IPS-15b (cell line): ENCODE results near the gene NEK11.
"Not testable (repeated sequence)": the region's sequence is repeated elsewhere in the genome, so short reads cannot be mapped to it uniquely, and the experiment has no call there.

ENCODE experiments used
- H3K27me3 ChIP-seq: one replicate; pipeline ENCODE4 v1.6.1; 2013; ENCODE audit warnings: low read length; ENCODE audit not compliant: control insufficient read depth, insufficient read depth
- H3K36me3 ChIP-seq: one replicate; pipeline ENCODE4 v1.6.1; 2013; ENCODE audit warnings: low read length; ENCODE audit not compliant: control insufficient read depth, insufficient read depth
- H3K4me1 ChIP-seq: one replicate; pipeline ENCODE4 v1.6.1; 2013; ENCODE audit warnings: mild to moderate bottlenecking, low read length; ENCODE audit not compliant: control insufficient read depth, insufficient read depth
- H3K4me3 ChIP-seq: one replicate; pipeline ENCODE4 v1.5.1; 2013; ENCODE audit warnings: low read depth, low read length
- H3K9ac ChIP-seq: one replicate; pipeline ENCODE4 v1.6.1; 2013; ENCODE audit warnings: low read depth, mild to moderate bottlenecking, low read length
- H3K9me3 ChIP-seq: one replicate; pipeline ENCODE4 v1.6.1; 2013; ENCODE audit warnings: mild to moderate bottlenecking, low read length; ENCODE audit not compliant: control insufficient read depth, insufficient read depth

NEK11 gene

GRCh38 chr3:131326307-131326706 is 299.6 kb downstream of the NEK11 start:
- no peaks in the 10 kb centered on the region for H3K9me3 ChIP-seq
- H3K9ac ChIP-seq = no peak overlapping the region
- no peaks in the 10 kb centered on the region for H3K27me3 ChIP-seq
- H3K36me3 ChIP-seq = no peaks in the 10 kb centered on the region
- no peak overlapping the region for H3K4me3 ChIP-seq
- peaks cover 2% of the 10 kb centered on the region for H3K4me1 ChIP-seq

- Histone ChIP-seq H3K36me3 (no peaks in the 10 kb centered on the region), H3K4me3 (no peak overlapping the region), H3K27me3 (no peaks in the 10 kb centered on the region), H3K9me3 (no peaks in the 10 kb centered on the region), H3K4me1 (no peaks in the 10 kb centered on the region), H3K9ac (no peak overlapping the region)
Observed at GRCh38 chr3:131328721-131329120, 302.0 kb downstream of the NEK11 start.

GRCh38 chr3:131329774-131330173 is 303.1 kb downstream of the NEK11 start:
- H3K4me1 ChIP-seq = no peaks in the 10 kb centered on the region
- no peak overlapping the region for H3K4me3 ChIP-seq
- no peak overlapping the region for H3K9ac ChIP-seq

GRCh38 chr3:131331456-131332085 is 304.9 kb downstream of the NEK11 start:
- H3K4me3 ChIP-seq = peak overlapping the region; percentile 45
- H3K27me3 ChIP-seq, H3K9me3 ChIP-seq, H3K9ac ChIP-seq, H3K36me3 ChIP-seq, H3K4me1 ChIP-seq: not testable (repeated sequence)

More at GRCh38 chr3:131329774-131330173, 303.1 kb downstream of the NEK11 start:
- Histone ChIP-seq H3K9me3 (no peaks in the 10 kb centered on the region), H3K36me3 (no peaks in the 10 kb centered on the region), H3K27me3 (no peaks in the 10 kb centered on the region)

GRCh38 chr3:131338948-131339640 is 312.4 kb downstream of the NEK11 start:
- Histone ChIP-seq H3K4me1 (no peaks in the 10 kb centered on the region), H3K4me3 (no peak overlapping the region), H3K36me3 (no peaks in the 10 kb centered on the region)

GRCh38 chr3:131341761-131342160 is 315.1 kb downstream of the NEK11 start:
- Histone ChIP-seq H3K9ac (no peak overlapping the region), H3K27me3 (no peaks in the 10 kb centered on the region), H3K36me3 (no peaks in the 10 kb centered on the region), H3K4me3 (no peak overlapping the region), H3K4me1 (no peaks in the 10 kb centered on the region), H3K9me3 (no peaks in the 10 kb centered on the region)

More at GRCh38 chr3:131338948-131339640, 312.4 kb downstream of the NEK11 start:
- no peaks in the 10 kb centered on the region for H3K9me3 ChIP-seq
- H3K9ac ChIP-seq = no peak overlapping the region
- no peaks in the 10 kb centered on the region for H3K27me3 ChIP-seq

- Histone ChIP-seq H3K9ac (no peak overlapping the region), H3K4me1 (peaks cover 8% of the 10 kb centered on the region), H3K27me3 (no peaks in the 10 kb centered on the region), H3K4me3 (no peak overlapping the region), H3K36me3 (no peaks in the 10 kb centered on the region), H3K9me3 (no peaks in the 10 kb centered on the region)
Observed at GRCh38 chr3:131348911-131349310, 322.2 kb downstream of the NEK11 start.

GRCh38 chr3:131349454-131349853 is 322.8 kb downstream of the NEK11 start:
- Histone ChIP-seq H3K9ac (no peak overlapping the region), H3K4me3 (no peak overlapping the region), H3K4me1 (peaks cover 8% of the 10 kb centered on the region)

GRCh38 chr3:131349946-131350347 is 323.3 kb downstream of the NEK11 start:
- no peaks in the 10 kb centered on the region for H3K9me3 ChIP-seq
- H3K27me3 ChIP-seq = no peaks in the 10 kb centered on the region
- no peak overlapping the region for H3K4me3 ChIP-seq
- H3K9ac ChIP-seq = no peak overlapping the region
- H3K36me3 ChIP-seq = no peaks in the 10 kb centered on the region
- H3K4me1 ChIP-seq = peaks cover 8% of the 10 kb centered on the region

More at GRCh38 chr3:131349454-131349853, 322.8 kb downstream of the NEK11 start:
- no peaks in the 10 kb centered on the region for H3K36me3 ChIP-seq
- no peaks in the 10 kb centered on the region for H3K27me3 ChIP-seq
- no peaks in the 10 kb centered on the region for H3K9me3 ChIP-seq

GRCh38 chr3:131350506-131350905 is 323.8 kb downstream of the NEK11 start:
- H3K9me3 ChIP-seq = no peaks in the 10 kb centered on the region
- H3K36me3 ChIP-seq = no peaks in the 10 kb centered on the region
- peaks cover 8% of the 10 kb centered on the region for H3K4me1 ChIP-seq
- H3K9ac ChIP-seq = no peak overlapping the region
- no peaks in the 10 kb centered on the region for H3K27me3 ChIP-seq
- H3K4me3 ChIP-seq = no peak overlapping the region

GRCh38 chr3:131353016-131353877 is 326.6 kb downstream of the NEK11 start:
- Histone ChIP-seq H3K9ac (no peak overlapping the region), H3K27me3 (no peaks in the 10 kb centered on the region), H3K4me1 (peaks cover 8% of the 10 kb centered on the region), H3K9me3 (no peaks in the 10 kb centered on the region), H3K36me3 (no peaks in the 10 kb centered on the region), H3K4me3 (no peak overlapping the region)
